Epithelial cell of esophagus (primary cell): ENCODE results near the gene IQGAP1.

ENCODE experiments used
- DNase-seq: peaks from one replicate; pipeline ENCODE4 v3.0.0; 2010; ENCODE audit warnings: low read depth
- H3K4me3 ChIP-seq: 2 replicates; pipeline ENCODE4 v1.5.1; 2011; ENCODE audit warnings: mild to moderate bottlenecking, low read length, control low read depth
- CTCF ChIP-seq: IDR thresholded peaks from 2 replicates; pipeline ENCODE4 v1.5.1; 2011; ENCODE audit warnings: low read depth, mild to moderate bottlenecking, low read length, control low read depth, inconsistent platforms; ENCODE audit not compliant: insufficient read depth; ENCODE audit errors: missing control alignments

Gene IQGAP1

GRCh38 chr15:90376789-90377188, 11.3 kb upstream of the IQGAP1 start:
- DNase-seq, result no peak
- H3K4me3 ChIP-seq, result no peak overlapping the region
- no peak for TF ChIP-seq CTCF

GRCh38 chr15:90379263-90379662, 8.8 kb upstream of the IQGAP1 start:
- DNase-seq, result no peak
- no peak overlapping the region for H3K4me3 ChIP-seq
- no peak for TF ChIP-seq CTCF

DNA sequence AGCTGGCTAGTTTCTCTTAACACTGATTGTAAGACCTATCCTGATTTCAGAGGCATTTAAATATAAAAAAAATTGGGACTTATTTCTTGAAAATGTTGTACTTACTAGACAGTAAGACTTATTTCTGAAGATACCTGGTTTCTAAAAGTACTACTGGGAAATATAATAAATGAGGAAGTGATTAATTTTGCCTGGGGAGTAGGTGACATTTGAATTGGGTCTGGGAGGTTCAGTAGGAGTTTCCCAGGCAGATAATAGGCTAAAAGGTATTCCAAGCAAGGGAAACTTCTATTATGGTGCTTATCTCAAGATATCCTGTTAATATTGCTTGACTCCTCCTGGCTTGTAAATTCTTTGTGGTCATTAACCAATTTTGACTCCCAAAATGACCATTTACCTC, 6.5 kb upstream of the IQGAP1 start:
- DNase-seq, result no peak
- no peak overlapping the region for H3K4me3 ChIP-seq
- no peak for TF ChIP-seq CTCF

DNA sequence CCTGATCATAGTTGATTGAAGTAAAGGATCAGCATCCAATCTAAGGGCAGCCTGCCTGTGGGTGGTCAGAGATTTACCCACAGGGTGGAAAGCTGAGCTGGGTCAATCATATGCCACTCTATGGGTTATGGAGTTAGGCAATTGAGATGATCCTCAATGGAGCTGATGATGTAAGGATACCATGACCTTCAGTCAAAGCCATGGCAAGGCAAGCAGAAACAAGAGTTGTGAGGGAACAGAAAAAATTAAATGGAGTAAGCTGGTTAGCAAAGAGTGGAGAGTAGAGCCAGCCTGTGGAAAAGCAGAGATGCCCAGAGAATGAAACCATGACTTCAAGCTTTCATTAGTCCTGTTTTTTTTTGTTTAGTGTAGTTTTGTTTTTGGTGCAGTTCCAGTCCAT, 5.7 kb upstream of the IQGAP1 start:
- TF ChIP-seq CTCF, result no peak
- no peak overlapping the region for H3K4me3 ChIP-seq
- DNase-seq, result peak; percentile 51

DNA sequence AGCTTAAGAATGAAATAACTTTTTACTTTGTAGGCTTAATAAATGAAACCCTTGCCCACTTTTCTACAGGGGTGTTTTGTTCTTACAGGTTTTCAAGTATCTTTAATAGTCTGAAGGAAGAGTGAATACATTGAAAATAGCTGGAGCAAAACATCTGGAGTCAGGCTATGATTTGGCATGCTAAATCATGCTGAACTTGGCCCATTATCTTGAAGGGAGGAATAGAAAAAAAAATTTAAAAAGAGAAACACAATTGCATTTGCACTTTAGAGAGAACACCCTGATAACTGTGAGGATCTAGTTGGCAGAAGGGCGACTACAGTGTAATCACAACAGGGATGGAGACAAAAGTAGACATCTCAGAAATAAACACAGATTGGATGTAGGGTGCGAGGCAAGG, 1.8 kb upstream of the IQGAP1 start:
- DNase-seq, result no peak
- TF ChIP-seq CTCF, result no peak
- no peak overlapping the region for H3K4me3 ChIP-seq

- peak; percentile 58 for DNase-seq
- no peak for TF ChIP-seq CTCF
- H3K4me3 ChIP-seq, result peak overlapping the region; percentile 91
These were observed 679 bp downstream of the IQGAP1 start for GRCh38 chr15:90388462-90389380.

DNA sequence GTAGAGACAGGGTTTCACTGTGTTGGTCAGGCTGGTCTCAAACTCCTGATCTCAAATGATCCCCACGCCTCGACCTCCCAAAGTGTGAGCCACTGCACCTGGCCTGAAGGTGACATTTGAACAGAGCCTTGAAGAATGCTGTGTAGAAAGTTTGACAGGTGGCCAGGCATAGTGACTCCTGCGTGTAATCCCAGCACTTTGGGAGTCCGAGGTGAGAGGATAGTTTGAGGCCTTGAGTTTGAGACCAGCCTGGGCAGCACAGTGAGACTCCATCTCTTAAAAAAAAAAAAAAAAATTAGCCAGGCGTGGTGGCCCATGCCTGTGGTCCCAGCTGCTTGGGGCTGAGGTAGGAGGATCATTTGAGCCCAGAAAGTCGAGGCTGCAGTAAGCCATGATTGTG, 1.5 kb downstream of the IQGAP1 start:
- no peak for DNase-seq
- H3K4me3 ChIP-seq, result peak overlapping the region; percentile 91
- no peak for TF ChIP-seq CTCF
